Thoracic aorta (tissue), 2 donors: ENCODE measurements around the gene ZNF330. TPM values are rescaled to one million over a fixed set of nuclear protein-coding genes. Genes with fewer than 3 reads are reported as not detected.

Experiments
- ATAC-seq: fragments of 150-250 bp; one replicate; pipeline ENCODE4 v1.8.0; 2017; ENCODE audit warnings: low read depth; ENCODE audit not compliant: insufficient number of reproducible peaks, low FRiP score
- DNase-seq: peaks from one replicate; pipeline ENCODE4 v3.0.0-alpha.2; 2020; ENCODE audit warnings: low spot score
- H3K27ac ChIP-seq, 2 donors: fragments of 200-600 bp; sonication (generic); 1 replicate in 1 of 2; 2 replicates in 1 of 2; pipeline ENCODE4 v1.5.1; 2016; ENCODE audit warnings: mild to moderate bottlenecking in 2 of 2, moderate library complexity in 2 of 2
- H3K27me3 ChIP-seq: fragments of 200-600 bp; sonication (generic); replicated peaks from 2 replicates; pipeline ENCODE4 v1.6.0; 2016; ENCODE audit warnings: mild to moderate bottlenecking; ENCODE audit not compliant: insufficient read depth
- H3K36me3 ChIP-seq: fragments of 200-600 bp; sonication (generic); one replicate; pipeline ENCODE4 v1.5.1; 2016
- H3K4me1 ChIP-seq, 2 donors: fragments of 200-600 bp; sonication (generic); 1 replicate in 1 of 2; 2 replicates in 1 of 2; pipeline versions ENCODE4 v1.5.1 to v1.6.0; 2016; ENCODE audit warnings: low read depth in 2 of 2, mild to moderate bottlenecking in 1 of 2; ENCODE audit not compliant: control insufficient read depth in 1 of 2
- H3K4me3 ChIP-seq: fragments of 200-600 bp; sonication (generic); 2 replicates; pipeline ENCODE4 v1.5.1; 2016; ENCODE audit warnings: mild to moderate bottlenecking
- H3K9me3 ChIP-seq: fragments of 200-600 bp; sonication (generic); 2 replicates; pipeline ENCODE4 v1.5.1; 2016
- total RNA-seq, 2 donors: library from RNA; depleted of rRNA; stranded (reverse); fragments of >200 nt; gene quantifications; one replicate each; pipeline versions ENCODE4 v1.1.0 to v1.2.3, GENCODE V29; 2016
- TF ChIP-seq, protein P1 (sequence below): fragments of 200-600 bp; sonication (generic); IDR thresholded peaks from one replicate; pipeline ENCODE4 v1.5.1; 2019; ENCODE audit warnings: antibody characterized with exemption

ZNF330 gene
- total RNA-seq, 2 donors from 2014 or later, result 32.2 to 37.5 TPM

DNA sequence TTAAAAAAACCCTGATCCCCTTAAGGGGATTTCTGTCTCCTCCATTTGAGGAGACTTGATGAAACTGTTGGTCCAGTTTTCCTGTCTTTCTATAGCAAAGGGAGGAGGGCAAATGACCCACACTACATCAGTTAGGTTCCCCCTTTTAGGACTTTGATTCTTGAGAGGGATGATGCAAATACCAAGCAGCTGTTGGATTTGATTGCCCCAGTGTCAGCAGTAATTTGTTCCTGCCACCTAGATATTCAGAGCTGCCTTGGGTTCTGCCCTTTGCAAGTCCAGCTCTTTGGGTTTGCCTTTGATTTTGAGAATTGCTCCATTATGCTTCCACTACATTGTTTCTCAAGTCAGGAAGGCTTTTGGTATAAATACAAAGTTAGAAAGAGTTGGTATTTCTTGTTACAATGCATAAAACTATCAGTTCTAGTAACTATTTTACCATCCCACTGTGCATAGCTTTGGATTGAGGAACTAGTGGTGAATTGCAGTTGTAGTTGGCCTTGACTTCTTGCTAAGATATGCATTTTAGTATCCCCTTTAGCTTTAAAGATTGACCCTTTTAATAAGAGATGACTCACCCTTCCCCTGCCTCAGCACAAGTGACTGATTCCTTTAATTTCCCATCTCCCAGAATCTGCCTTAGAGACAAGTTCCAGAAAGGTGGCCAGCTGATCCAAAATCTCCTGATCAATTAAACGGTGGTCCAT is 24.3 kb upstream of the ZNF330 start:
- no peak overlapping the region for H3K4me3 ChIP-seq
- H3K4me1 ChIP-seq, result no peaks in the 10 kb centered on the region
- H3K9me3 ChIP-seq, result no peaks in the 10 kb centered on the region
- H3K27me3 ChIP-seq, result no peaks in the 10 kb centered on the region
- no peaks in the 10 kb centered on the region for H3K36me3 ChIP-seq
- DNase-seq, result no peak
- TF ChIP-seq, protein P1, sequence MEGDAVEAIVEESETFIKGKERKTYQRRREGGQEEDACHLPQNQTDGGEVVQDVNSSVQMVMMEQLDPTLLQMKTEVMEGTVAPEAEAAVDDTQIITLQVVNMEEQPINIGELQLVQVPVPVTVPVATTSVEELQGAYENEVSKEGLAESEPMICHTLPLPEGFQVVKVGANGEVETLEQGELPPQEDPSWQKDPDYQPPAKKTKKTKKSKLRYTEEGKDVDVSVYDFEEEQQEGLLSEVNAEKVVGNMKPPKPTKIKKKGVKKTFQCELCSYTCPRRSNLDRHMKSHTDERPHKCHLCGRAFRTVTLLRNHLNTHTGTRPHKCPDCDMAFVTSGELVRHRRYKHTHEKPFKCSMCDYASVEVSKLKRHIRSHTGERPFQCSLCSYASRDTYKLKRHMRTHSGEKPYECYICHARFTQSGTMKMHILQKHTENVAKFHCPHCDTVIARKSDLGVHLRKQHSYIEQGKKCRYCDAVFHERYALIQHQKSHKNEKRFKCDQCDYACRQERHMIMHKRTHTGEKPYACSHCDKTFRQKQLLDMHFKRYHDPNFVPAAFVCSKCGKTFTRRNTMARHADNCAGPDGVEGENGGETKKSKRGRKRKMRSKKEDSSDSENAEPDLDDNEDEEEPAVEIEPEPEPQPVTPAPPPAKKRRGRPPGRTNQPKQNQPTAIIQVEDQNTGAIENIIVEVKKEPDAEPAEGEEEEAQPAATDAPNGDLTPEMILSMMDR, result no peak
- ATAC-seq, result no peak
- H3K27ac ChIP-seq, result no peak overlapping the region

GRCh38 chr4:141207961-141208360 is 12.7 kb upstream of the ZNF330 start:
- Histone ChIP-seq H3K27ac (no peak overlapping the region), H3K36me3 (no peaks in the 10 kb centered on the region), H3K4me1 (no peaks in the 10 kb centered on the region), H3K9me3 (no peaks in the 10 kb centered on the region), H3K27me3 (no peaks in the 10 kb centered on the region), H3K4me3 (peak overlapping the region; percentile 21)
- TF ChIP-seq, protein P1, result no peak
- ATAC-seq (no peak), DNase-seq (no peak)

DNA sequence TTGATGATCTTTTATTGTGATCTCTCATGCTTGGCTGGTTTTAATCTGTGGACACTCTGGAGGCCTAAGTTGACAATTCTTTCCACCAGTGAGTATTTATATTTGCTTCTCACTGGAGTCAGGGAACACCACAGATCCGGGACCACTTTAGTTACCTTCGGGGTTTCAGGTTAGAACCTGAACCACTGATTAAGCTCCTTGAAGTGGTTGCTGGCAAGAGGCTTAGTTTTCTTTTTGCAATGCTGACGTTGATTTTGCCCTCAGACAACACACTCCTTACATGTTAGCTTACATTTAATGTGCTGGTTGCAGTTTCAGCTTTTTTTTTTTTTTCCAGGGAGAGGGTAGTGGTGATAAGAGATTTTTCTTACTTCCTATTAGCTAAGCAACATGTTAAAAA is 10.5 kb upstream of the ZNF330 start:
- Histone ChIP-seq H3K9me3 (no peaks in the 10 kb centered on the region), H3K27ac (no peak overlapping the region), H3K27me3 (no peaks in the 10 kb centered on the region), H3K4me3 (no peak overlapping the region), H3K36me3 (no peaks in the 10 kb centered on the region), H3K4me1 (no peaks in the 10 kb centered on the region)
- no peak for ATAC-seq
- TF ChIP-seq, protein P1, result no peak
- no peak for DNase-seq

GRCh38 chr4:141213550-141213991 is 7.1 kb upstream of the ZNF330 start:
- no peaks in the 10 kb centered on the region for H3K36me3 ChIP-seq
- TF ChIP-seq, protein P1, result no peak
- H3K27ac ChIP-seq, result no peak overlapping the region
- no peaks in the 10 kb centered on the region for H3K9me3 ChIP-seq
- DNase-seq, result no peak
- no peak overlapping the region for H3K4me3 ChIP-seq
- ATAC-seq, result no peak
- H3K27me3 ChIP-seq, result no peaks in the 10 kb centered on the region
- peaks cover 0 to 6% of the 10 kb centered on the region in 2 donors for H3K4me1 ChIP-seq

DNA sequence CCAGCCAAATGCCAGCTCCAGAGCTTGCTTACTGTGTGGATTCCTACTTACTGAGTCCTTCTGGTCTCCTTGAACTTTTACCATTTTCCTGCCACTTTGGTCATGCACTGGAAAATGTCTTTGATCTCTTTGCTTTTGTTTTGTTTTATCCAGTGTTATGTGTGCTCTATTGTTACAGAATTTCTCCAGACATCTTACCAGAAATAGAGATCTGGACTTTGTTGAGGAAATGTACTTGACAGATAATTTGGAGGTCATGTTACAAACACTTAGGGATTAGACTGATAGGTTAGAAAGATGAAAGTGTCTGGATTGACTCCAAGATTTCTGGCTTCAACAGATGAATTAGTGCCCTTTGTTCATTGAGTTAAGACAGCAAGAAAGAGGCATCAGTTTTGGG is 5.7 kb upstream of the ZNF330 start:
- TF ChIP-seq, protein P1, result no peak
- Histone ChIP-seq H3K4me3 (no peak overlapping the region), H3K4me1 (peaks cover 0 to 6% of the 10 kb centered on the region in 2 donors), H3K27me3 (no peaks in the 10 kb centered on the region), H3K27ac (no peak overlapping the region), H3K9me3 (no peaks in the 10 kb centered on the region), H3K36me3 (no peaks in the 10 kb centered on the region)
- DNase-seq (no peak), ATAC-seq (no peak)
